Epidermal melanocyte (primary cell): ENCODE results near the gene POLR1C.
A peak's percentile ranks its signal among the peaks of the same experiment; 100 is the strongest.
"Not testable (repeated sequence)": the region's sequence is repeated elsewhere in the genome, so short reads cannot be mapped to it uniquely, and the experiment has no call there.

Experiments
- DNase-seq: peaks from one replicate; pipeline ENCODE4 v3.0.0; 2011; ENCODE audit warnings: low spot score; ENCODE audit not compliant: insufficient read length

POLR1C gene

DNA sequence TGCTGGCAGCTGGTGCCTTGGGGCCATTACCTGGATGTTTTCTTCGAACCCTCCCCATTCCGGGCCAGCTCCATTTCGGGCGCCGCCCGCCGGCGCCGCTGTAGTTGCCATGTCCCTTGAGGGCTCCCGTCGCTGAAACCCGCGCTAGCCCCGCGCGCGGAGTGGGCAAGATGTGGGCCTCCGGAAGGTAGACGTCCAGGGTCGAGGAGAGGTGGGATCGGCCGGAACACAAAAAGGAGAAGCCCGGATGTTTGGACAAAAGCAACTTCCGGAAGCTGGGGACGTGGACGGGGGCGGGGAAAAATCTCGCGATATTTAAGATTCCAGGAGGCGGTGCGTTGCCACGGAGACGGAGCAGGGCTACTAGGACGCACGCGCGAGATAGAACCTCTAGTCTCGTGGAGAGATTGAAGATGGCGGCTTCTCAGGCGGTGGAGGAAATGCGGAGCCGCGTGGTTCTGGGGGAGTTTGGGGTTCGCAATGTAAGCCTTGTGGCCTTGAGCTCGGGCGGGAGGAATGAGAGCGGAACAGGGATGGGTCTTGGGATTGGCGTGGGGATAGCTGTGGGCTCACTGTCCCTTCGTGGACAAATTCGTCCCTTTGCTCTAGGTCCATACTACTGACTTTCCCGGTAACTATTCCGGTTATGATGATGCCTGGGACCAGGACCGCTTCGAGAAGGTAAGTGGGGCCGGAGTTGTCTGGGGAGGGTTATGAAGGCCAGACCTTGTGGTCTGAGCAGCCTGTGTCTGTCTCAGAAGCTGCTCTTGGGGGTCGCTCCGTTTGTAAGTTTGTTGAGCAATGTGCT lies at the start of gene POLR1C, which contains the start of gene YIPF3:
TSS of gene POLR1C (plus strand) at position 393 of the 808 bp plus-strand sequence. CDS start at position 414, 21 bp downstream.
TSS of gene YIPF3 (minus strand) at position 230 of the 808 bp plus-strand sequence. CDS start at position 111, 119 bp downstream.
- DNase-seq = peak; percentile 99

GRCh38 chr6:43467265-43467664 lies 49.6 kb upstream of the POLR1C start:
- DNase-seq = not testable (repeated sequence)

GRCh38 chr6:43467752-43468151 lies 49.1 kb upstream of the POLR1C start:
- no peak for DNase-seq

- no peak for DNase-seq
These were observed 48.6 kb upstream of the POLR1C start for GRCh38 chr6:43468240-43468639.

- no peak for DNase-seq
These were observed 47.9 kb upstream of the POLR1C start for GRCh38 chr6:43468748-43469681.

GRCh38 chr6:43469947-43470346 lies 46.9 kb upstream of the POLR1C start:
- DNase-seq = no peak

DNA sequence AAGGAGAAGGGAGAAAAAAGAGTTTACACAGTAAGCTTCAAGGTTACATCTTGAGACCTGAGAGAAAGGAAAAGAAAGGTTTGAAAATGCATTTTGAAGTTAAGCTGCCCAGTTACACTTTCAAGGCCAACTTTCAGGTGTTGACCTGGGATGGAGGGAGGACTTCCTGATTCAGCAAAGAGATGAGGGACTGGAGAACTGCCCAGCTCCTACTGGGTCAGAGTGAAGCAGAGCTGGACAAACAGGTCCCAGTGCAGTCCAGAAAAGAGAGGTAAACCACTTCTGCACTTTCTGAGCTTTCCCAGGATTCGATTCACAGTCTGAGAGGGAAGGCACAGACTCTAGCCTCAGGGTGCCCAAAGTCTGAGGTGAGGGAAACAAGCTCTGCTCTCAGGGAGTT lies 45.5 kb upstream of the POLR1C start:
- DNase-seq = no peak

DNA sequence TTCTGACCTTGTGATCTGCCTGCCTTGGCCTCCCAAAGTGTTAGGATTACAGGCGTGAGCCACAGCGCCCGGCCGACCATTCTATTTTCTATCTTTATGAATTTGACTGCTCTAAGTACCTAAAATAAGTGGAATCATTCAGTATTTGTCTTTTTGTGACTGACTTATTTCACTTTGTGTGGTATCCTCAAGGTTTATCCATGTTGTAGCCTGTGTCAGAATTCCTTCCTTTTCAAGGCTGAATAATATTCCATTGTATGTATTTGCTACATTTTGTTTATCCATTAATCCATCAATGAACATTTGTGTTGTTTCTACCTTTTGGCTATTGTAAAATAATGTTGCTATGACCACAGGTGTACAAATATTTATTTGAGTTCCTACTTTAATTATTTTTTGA lies 44.4 kb upstream of the POLR1C start:
- no peak for DNase-seq

- DNase-seq = no peak
These were observed 41.4 kb upstream of the POLR1C start for GRCh38 chr6:43475516-43475915.

GRCh38 chr6:43476746-43477145 lies 40.1 kb upstream of the POLR1C start:
- DNase-seq = no peak

DNA sequence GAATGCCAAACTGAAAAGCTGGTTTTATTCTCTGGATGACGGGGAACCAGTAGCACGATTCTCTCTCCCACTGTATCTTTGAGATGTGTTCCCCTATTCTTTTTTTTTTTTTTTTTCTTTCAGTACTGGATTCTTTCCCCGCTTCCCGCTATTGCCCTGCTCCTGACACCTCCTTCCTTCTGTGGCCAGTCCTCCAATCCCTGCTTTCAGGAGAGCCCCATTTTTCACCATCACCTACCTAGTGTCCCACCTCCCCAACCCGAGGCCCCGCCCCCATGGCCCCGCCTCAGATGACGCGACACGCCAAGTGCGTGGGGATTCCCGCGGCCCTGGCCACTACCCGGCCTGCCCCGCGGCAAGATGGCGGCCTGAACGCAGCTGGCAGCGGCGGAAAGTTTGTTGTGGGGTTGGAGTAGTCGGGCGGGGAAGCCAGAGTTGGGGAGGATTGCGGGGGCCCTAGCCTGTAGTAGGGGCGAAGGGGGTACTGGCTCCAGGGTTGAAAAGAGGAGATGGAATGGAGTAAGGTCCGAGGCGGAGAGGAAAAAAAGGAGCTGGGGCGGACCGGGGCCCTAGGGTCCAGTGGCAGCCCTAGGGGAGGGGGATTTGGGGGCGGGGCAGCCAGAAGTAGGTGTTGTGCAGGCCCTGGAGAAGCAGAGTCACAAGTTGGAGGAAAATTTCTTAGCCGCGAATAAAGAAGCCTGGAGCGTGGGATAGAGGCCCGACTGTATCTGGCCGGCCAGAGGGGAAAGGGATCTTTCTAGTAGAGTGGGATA lies 39.5 kb upstream of the POLR1C start, which contains the start of gene TJAP1:
TSS of gene TJAP1 (plus strand) at position 336 of the 773 bp plus-strand sequence. CDS start 21,432 bp downstream, outside the sequence.
- peak; percentile 72 for DNase-seq

- no peak for DNase-seq
These were observed 38.9 kb upstream of the POLR1C start for GRCh38 chr6:43478008-43478372.

DNA sequence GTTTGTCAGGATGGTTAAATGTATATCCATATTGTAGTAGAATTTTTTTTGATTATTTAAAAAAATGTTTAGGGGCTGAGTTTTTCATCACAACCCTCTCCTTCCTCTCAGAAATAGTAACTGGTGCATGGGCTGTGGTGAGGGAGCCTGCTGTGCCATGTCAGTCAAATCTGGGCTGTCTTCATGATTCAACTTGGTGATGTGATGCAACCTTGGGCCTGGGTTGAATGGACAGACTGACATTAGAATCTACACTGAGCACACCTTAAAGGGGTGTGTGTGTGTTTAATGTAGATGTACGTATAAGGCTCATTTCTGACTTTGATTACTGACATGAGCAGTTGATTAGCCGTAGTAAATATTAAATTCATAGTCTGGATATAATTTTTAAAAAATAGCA lies 35.8 kb upstream of the POLR1C start:
- DNase-seq = no peak

DNA sequence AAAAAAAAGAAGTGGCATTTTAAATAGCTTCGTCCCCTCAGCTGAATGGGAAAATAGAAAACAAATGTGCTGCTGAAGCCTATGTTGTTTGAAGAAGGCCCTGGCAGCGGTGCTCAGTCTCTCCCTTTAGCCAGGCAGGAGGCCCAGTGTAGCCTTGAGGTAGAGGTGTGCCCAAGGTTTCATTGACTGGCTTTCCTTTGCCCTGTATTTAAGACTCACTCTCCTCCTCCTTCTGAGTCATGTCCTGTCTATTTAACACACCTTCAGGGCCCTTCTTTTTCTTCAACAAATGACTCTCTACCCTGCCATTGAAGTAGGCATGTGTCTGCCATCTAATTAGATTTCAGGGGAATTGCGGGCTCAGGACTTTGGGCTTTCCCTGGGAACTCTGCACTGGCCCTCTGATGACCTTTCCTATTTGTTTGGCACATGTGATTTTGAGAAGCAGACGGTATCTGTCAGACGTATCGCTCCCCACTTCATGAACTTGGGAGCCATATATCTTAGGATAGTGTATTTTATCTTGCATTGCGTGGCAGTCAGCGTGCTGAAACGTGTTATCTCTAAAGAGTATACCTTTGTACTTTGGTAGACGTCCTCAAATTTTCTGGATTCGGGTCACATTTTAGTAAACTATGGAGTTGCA lies 35.2 kb upstream of the POLR1C start:
- no peak for DNase-seq

DNA sequence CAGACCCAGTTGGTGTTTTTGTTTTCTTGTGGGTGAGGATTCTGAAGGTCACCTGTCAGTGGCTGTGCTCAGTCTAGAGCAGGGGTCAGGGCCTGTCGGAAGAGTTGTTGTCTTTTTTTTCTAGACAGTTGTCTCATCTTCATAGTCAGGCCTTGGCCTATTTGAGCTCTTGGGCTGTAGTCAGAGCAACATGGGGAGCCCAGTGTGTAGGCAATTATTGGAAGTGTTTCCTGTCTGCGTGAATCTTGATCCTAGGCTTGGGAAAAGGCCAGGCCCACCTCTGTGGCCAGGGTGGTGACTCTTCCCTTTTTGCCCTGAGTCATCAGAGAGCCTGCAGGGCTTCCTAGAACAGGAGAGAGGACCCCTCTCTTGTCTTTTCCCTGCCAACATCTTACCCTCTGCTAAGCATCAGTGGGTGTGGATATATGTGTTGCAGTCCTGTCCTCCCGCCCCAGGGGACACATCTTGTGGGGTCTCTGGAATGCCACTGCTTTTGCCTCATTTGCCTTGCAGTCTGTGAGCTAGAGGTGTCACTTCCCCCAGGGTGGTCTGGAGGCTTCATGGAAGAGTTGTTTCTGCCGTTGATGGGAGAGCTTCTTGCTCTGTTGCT lies 28.1 kb upstream of the POLR1C start:
- no peak for DNase-seq

- peak; percentile 83 for DNase-seq
These were observed 27.4 kb upstream of the POLR1C start for GRCh38 chr6:43489277-43490072.

GRCh38 chr6:43490523-43490939 lies 26.4 kb upstream of the POLR1C start:
- no peak for DNase-seq

DNA sequence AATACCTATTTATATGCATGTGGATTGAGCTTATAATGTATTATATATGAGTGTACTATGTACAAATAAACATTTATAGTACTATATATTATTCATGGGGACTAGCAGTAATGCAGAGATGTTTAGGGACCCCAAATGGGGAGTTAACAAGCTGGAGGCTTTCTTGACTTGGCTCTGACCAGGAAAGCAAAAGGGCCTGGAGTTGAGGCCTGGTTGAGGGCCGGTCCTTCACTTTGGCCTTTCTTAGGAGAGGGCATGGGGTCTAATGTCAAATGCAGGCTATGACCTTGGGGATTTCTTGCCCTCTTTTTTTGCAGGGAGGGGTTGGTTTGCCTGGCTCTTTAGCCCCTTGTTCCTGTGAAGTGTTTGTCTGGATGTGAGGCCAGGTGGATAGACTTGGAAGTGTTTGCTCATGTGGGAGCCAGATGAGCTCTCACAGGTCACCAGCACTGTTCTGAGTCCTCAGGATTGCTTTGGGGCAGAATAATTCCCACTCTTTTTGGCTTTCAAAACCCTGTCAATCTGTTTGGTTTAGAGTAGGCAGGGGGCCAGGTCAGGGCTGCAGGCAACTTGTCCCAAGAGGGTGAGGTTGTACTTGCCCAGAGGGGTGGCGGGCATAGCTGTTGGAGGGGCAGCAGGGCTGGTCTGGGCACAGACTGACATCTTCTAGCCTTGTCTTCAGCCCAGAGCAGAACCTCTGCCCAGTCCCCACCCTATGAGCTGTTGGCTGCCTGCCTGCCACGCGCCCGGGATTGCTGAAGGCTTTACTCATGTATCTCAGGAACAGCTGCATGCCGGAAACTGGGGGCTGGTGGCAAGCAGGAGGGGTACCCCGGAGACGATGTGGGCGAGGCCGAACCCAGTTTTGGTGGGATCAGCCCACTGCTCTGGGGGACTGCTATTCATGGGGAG lies 24.9 kb upstream of the POLR1C start:
- peak; percentile 77 for DNase-seq
